Amygdala (tissue), 56 donors: Measurements from ENCODE around the gene PRDM16.
A peak's percentile ranks its signal among the peaks of the same experiment; 100 is the strongest.

Experiments
- DNase-seq, 56 donors: peaks; one replicate each; lab custom pipeline; 2025; lab: John Stamatoyannopoulos, UW

PRDM16 gene

DNA sequence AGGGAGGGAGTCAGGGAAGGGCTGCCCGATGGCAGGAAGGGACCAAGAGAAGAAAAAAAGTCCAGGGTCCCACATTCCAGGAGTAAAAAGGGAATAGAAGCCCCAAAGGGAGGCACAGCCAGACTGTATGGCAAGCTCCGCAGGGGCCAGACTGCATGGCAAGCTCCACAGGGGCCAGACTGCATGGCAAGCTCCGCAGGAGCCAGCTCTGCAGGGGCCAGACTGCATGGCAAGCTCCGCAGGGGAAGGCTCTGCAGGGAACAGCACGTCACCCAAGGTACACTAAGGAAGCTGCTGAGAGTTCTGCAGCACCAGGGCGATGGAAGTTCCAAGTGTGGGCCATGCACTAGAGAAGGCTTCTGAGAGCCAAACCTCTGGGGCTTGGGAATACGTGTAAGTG lies 228.8 kb downstream of the PRDM16 start:
- DNase-seq = no peak

DNA sequence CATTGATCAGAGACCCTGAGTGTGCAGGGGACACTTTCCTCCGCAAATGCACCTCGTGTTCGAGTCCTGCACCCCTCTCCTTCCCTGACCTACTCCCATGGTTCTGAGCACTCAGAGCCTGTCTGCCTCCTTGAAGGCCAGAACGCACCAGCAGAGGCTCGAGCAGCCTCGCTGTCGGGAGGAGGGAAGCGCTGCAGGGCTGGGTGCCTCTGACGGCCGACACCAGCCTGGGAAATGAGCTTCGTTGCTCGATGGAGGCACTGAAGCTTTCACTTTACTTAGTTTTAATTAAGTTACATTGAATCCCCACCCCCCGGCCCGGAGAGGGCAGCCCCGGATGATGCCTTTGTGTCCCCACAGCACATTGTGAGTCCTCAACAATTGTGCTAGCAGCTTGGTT lies 229.2 kb downstream of the PRDM16 start:
- DNase-seq = no peak

DNA sequence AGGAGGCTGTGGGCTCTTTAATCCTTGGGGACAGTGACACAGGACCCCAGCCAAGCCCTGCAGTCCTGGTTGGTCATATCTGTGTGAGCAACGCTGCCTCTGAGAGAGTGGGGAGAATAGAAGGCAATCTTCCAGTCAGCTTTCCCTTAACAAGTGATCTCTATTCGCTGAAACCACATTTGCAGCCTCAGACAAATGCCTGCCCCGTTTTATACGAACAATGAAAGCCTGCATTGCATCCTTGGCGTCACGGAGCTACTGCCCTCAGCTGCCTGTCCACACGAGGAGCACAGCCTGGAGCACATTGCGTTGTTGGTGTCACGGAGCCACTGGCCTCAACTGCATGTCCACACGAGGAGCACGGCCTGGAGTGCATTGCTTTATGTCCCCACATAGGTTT lies 235.2 kb downstream of the PRDM16 start:
- DNase-seq = peak in 8 of 56 donors; percentile 9 to 52 (median 25)

DNA sequence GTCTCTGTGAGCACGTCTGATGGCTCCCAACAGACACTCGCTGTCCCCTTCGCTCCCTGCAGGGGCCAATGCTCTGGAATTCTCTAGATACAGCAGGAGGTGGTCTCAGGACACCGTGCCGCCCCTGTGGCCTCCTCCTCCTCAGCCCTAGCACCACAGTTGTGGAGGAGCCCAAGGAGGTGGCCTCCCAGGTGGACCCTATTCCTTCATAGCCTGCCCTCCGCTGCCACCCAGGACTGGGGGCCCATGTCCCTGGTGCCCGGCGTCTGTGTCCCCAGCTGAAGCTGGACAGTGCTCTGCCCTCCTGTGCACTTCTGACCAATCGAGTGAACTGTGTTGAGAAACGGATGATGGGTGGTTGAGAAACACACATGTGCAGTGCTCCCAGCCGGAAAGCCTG lies 235.7 kb downstream of the PRDM16 start:
- DNase-seq = no peak

DNA sequence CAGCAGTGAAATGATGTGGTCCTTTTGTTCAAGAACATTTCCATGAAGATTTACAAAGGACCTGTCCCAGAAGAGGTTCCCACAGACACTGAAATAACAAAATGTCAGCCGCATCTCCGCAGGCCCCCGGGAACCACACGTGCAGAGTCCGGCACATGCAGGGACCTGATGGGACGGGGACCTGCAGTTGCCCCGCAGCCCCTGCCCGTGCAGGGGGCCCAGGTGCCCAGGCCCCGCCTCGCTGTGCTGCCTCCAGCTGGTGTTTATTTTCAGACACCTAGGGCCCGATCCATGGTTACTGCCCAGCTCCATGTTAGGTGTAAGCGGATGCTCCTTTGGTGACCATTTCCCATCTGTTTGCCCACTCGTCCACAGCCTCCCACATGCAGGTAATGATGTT lies 236.2 kb downstream of the PRDM16 start:
- no peak for DNase-seq

DNA sequence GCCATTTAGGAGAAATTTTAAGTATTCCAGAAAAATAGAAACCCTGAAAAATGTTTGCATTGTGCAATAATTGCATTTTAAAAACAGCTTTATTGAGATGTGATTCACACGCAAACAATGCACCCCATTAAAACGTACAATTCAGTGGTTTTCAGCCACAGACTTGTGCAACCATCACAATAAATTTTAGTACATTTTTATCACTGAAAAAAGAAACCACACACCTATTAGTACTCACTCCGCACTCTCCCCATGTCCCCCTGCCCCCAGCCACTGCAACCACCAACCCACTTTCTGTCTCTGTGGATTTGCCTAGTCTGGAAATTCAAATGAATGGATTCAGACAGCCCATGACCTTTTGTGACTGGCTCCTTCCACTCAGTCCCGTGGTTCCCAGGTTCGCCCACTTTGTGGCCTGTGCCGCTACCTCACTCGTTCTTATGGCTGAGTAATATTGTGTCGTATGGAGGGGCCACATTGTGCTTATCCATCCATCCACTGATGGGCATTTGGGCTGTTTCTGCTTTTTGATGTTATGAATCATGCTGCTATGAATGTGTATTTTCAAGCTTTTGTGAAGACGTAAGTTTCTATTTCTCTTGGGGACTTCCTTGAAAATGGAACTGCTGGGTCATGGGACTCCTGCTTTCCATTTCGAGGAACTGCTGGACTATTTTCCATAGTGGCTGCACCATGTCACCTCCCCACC lies 237.7 kb downstream of the PRDM16 start:
- no peak for DNase-seq

DNA sequence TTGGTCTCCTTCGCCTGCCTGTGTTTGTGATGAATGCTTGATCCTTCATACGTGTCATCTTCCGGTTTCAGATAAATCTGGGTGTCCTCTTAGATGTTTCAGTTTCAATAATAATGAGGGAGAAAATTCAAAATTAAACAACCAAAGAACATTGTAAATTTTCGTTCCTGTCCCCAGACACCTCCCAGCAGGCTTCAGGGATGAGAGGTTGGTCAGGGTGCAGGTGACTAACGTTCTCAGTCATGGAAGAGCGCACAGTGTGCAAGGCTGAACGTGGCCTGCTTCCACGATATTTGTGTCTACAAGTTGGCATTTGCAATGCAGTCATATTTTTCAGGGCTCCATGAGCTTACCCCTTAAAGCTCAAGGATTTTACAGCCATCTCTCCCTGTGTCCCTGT lies 238.4 kb downstream of the PRDM16 start:
- no peak for DNase-seq

DNA sequence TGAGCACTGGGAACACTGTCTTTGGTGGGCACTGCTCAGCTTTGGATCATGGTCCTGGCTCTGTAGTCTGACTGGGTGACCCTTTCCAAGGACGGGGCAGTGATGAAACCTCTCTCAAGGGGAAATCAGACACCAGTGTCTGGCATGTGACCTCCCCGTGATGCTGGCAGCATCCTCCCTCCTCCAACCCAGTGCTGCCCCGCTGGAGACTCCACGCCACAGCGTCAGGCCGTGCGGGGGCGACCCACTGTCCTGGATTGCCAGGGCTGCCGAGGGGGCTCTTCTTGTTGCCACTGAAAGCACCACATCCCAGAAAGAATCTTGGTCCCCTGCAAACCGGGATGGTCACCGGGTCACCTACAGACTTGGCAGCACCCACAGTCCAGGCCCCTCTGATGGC lies 239.1 kb downstream of the PRDM16 start:
- no peak for DNase-seq

DNA sequence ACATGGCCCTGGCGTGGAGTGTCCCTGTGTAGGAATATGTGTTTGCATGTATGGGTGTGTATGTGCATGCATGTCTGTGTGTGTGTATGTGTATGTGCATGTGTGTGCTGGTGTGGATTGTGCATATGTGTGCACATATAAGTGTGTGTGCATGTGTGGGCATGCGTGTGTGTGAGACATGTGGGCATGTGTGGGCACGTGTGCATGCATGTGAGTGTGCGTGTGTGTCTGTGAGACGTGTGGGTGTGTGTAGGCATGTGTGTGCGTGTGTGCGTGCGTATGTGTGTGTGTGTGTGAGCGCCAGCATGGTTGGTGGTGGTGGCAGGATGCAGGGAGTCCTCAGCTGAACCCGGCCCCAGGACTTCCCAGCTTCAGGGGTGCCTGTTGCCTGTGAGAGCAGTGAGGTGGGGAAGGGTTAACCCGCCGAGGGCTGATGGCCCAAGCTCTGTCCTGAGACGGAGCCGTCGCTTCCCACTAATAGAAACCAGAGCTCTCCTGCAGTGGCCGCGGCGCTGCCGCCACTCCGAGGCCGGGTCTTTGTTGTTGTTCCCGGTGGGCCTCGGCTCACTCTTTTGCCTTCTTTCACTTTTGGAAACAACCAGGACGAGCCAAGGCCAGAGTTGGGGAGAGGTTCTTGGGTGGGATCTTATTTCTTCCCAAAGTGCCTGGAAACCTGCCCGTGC lies 241.9 kb downstream of the PRDM16 start:
- peak in 1 of 56 donors; percentile 18 for DNase-seq

DNA sequence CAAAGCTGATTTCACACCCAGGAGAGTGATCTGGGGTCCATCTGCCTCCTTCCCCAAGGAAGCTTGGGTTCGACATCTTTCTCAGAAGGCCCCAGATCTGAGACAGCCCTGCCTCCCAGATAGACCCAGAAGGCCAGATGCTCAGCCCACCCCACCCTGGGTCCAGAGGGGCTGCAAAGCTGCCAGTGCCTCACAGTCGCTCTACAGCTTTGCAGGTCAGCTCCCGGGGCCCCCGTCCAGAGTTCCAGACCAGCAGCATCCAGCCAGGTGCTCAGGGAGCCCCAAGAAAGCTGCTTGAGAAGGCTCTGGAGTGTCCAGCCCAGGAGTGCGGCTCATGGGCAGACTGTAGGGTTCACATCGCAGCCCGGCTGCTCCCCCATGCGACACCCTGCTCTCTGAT lies 242.7 kb downstream of the PRDM16 start:
- no peak for DNase-seq

DNA sequence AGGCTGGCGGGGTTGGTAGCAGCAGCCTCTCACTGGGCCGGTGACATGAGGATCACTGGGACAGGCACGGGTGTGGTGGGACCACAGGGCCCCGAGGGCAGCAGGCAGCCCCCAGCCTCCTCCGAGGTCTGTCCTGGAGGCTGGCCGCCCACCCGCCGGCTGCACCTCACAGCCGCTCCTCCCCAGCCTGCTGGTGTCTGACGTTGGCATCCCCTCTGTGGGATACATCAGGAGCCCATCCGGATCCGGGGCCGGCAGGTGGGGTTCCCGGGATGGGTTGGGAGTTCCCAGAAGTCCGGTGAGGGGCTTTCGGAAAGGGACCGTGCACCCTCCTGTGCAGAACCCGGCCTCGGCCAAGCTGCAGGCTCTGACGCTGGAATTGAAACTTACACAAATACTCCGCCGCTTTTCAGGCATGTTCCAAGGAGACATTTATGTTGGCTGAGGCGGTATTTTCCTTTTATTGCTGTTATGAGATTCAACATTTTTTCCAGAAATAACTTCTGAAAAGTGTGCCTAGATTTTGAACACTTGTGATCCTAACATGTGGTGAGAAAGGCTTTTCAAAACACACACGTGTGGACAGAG lies 243.4 kb downstream of the PRDM16 start:
- no peak for DNase-seq

DNA sequence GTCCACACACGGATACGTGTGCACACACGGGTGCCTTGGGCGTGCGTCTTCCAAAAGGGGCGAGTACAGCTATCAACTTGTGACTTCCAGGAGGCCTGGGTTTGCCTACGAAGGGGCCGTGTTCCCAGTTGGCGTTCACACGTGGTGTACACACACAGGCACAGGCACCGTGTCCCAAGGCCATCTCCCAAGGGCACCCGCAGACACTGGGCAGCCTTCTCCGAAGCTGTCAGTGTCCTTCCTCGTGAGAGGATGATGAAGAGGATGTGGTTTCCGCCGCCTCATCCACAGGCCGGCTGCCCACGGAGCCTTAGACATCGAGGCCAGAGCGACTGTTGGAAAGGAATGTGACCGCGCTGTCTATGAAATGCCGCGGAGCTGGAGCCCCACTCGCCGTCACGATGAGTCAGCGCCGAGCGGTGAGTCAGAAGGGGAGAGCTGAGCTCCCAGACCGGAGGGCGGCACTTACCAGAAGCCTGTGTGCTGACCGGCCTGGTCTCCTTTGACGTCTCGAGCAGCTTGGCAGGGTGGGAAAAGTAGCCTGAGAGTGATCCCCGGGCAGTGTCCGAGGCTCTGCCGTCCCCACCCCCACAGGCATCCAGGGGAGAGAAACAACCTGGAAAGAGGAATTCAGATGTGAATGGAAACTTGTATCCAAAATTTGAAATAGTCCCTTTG lies 244.0 kb downstream of the PRDM16 start:
- peak in 36 of 56 donors; percentile 4 to 76 (median 48) for DNase-seq

DNA sequence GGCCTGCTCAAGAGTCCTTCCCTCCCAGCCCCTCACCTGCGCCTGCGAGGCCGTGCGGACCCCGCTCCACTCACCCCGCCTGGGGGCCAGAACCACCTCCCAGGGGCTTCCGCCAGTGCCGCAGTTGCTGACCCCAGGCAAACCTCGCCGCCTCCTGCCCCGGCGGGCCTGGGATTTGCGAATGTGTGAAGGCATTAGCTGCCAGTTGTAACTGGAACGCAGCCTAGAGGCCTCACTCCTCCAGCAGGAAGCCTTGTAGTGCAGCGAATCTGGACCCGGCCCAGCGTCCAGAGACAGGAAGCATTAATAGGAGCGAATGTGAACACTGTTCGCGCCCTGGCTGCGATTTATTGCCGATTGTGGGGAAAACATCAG lies 244.6 kb downstream of the PRDM16 start:
- peak in 48 of 56 donors; percentile 3 to 89 (median 60) for DNase-seq

DNA sequence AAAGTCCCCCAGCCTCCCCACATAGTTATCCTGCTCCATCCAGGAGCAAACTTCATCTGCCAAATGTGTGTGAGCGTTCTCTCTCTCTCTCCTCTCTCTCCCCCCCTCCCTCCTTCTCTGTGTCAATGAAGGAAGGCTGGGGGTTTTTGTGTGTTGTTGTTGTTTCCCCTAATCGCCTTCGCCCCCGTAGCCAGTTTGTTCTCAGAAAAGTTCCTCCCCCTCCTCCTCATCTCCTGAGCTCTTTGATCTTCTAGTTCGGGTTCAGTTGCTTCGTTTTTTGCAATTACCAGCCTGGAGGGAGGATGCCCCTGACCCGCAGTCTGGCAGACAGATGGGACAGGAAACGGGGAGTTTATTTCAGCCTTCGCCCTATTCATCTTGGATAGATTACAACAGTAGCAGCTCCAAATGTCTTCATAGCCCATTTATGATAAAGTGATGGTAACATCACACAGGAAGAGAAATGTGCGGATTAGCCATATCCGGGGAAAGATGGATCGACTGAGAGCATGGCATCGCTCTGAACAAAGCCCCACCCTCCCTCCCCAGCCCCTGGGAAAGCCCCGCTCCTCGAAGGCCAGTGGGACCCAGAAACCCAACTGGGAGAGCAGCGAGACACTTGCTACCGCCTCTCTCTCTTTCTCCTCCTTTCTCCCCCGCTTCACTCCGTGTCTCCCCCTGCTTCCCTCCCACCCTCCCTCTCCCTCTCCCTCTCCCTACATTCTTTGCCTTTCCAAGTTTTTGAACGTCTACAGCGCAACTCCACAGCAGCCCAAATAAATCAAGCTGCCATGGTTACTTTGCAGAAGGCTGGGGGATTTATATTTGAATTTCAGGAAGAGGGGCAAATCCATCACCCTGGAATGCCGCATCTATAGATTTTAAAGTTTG lies 245.7 kb downstream of the PRDM16 start:
- peak in 1 of 56 donors; percentile 17 for DNase-seq

DNA sequence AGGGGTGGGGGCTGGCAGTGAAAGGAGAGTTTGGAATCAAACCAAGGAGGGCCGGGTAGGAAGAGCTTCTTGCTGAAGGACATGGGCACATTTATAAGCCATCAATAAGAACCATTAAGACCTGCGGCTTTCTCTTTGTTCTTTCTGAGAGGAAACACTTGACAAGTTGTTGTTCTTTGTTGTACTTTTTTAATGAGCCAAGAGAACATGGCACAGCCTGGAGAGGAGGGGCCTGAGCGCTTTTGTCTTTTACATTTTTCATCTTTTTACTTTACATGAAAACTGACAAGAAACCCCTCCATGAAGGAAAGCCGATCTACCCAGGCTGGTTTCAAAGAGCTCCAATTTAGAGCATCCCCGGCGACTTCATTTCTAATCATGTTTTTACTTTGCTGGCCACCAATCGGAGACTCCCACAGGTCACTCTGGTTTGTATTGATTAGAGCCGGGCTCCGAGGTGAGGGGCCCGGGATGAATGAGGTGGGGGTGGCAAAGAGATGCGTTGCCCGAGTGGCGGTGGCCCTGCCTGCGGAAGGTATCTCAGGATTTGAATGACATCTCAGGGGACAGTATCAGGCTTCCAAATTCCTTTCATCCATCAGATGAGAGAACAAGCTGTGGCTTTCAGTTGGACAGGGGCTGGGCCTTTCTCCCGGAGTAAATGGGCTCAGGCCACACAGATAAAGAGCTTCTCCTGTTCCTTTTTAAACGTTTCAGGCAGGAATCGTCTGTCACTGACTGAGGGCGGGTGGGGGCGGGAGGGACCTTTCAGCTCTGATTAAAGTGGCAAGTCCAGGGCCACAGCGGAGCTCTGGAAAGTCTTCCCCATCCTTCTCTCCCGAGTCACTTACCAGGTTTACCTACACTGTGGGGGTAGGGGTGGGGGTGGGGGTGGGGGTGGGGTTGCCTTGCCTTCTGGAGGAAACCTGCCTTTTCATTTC lies 246.7 kb downstream of the PRDM16 start:
- DNase-seq = no peak

DNA sequence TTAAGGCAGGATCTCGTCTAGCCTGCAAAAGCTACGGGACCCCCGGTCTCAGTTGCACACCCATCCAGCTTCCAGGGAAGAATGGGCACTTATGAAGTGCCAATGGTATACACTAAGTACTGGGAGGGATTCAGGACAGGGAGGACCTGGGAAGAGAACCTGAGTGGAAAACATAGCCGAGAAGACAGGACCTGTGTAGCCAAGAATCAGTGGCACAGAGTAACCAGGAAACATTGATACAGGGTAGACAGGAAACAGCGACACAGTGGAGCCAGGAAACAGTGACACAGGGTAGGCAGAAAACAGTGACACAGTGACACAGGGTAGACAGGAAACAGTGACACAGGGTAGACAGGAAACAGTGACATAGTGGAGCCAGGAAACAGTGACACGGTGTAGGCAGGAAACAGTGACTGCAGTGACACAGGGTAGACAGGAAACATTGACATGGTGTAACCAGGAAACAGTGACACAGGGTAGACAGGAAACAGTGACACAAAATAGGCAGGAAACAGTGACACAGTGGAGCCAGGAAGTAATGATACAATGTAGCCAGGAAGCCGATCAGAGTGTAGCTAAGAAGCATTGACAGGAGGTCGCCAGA lies 247.4 kb downstream of the PRDM16 start:
- DNase-seq = no peak

DNA sequence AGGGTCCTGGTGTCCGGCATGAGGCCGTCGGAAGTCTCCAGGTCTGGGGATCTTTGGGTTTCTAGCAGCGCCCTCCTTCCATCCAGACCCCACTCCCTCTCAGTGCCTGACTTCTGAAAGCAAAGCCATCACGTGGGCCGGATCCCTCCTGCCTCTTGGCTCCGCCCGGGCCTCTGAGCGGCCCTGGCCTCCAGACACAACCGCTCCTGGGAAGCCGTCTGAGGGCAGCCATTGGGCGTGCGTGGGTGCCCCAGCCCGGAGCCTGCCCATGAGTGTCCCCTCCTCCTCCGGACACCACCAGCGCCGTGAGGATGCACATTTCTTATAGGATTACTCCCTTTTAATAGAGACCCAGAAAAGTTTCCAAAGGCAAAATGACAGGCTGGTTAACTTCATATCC lies 248.5 kb downstream of the PRDM16 start:
- no peak for DNase-seq

DNA sequence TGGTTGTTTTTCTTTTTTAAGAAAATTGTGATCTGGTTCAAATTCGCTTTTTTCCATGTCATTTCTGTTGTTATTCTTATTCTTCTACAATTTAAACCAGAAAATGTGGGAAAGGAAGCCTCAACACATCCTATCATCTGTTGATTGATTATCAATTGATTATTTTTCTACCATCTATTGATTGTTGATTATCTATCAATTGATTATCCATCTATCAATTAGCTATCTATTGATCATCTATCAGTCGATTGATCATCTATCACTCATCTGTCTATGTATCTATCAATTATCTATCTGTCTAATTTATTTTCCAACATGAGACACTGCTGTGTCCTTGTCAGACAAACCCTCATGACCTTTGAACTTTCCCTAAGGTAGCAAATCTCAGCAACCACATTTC lies 249.3 kb downstream of the PRDM16 start:
- no peak for DNase-seq

DNA sequence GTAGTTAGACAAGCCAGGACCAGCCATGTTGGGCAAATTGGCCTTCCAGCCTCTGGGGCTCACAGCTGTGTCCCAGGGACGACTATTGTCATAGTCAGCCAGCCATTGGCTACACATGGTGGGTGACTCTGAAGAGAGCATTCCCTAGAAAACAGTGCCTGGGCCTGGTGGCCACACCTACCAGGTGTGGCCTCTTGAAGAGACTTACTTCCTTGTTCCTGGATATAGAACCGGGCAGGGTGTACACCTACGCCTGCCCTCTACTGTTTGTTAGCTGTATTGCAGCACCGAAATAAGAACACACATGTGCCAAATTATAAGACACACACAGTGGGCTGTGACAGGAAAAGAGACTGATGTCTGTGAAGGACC lies 250.9 kb downstream of the PRDM16 start:
- peak in 1 of 56 donors; percentile 31 for DNase-seq
